DOHH2 (cell line): Measurements from ENCODE around the gene THAP4.
A peak's percentile ranks its signal among the peaks of the same experiment; 100 is the strongest.

Experiments used
- H3F3A ChIP-seq: fragments of 200-600 bp; sonication (generic), shearing (Covaris generic); 2 replicates; pipeline ENCODE4 v1.6.0; 2016; ENCODE audit warnings: antibody characterized with exemption, mild to moderate bottlenecking; ENCODE audit not compliant: control insufficient read depth, insufficient read depth
- H3K27ac ChIP-seq: fragments of 200-600 bp; sonication (generic); 2 replicates; pipeline ENCODE4 v1.5.1; 2014; ENCODE audit warnings: low read depth, mild to moderate bottlenecking, low read length, moderate library complexity
- H3K27me3 ChIP-seq: fragments of 200-600 bp; sonication (generic); 2 replicates; pipeline ENCODE4 v1.6.1; 2014; ENCODE audit warnings: mild to moderate bottlenecking, low read length, mixed read lengths; ENCODE audit not compliant: control insufficient read depth
- H3K36me3 ChIP-seq: fragments of 200-600 bp; sonication (generic); 2 replicates; pipeline ENCODE4 v1.6.1; 2014; ENCODE audit warnings: mild to moderate bottlenecking, low read length, moderate library complexity, mixed read lengths; ENCODE audit not compliant: control insufficient read depth
- H3K4me1 ChIP-seq: fragments of 200-600 bp; sonication (generic); 2 replicates; pipeline ENCODE4 v1.6.1; 2014; ENCODE audit warnings: mild to moderate bottlenecking, low read length, mixed read lengths; ENCODE audit not compliant: control insufficient read depth
- H3K4me2 ChIP-seq: fragments of 200-600 bp; sonication (generic); 2 replicates; pipeline ENCODE4 v1.6.0; 2014; ENCODE audit warnings: mild to moderate bottlenecking, low read length, moderate library complexity
- H3K4me3 ChIP-seq: fragments of 200-600 bp; sonication (generic); 2 replicates; pipeline ENCODE4 v1.5.1; 2014; ENCODE audit warnings: mild to moderate bottlenecking, low read length, mixed read lengths
- H3K79me2 ChIP-seq: fragments of 200-600 bp; sonication (generic); 2 replicates; pipeline ENCODE4 v1.6.1; 2014; ENCODE audit warnings: mild to moderate bottlenecking, low read length, mixed read lengths; ENCODE audit not compliant: control insufficient read depth
- H3K9me2 ChIP-seq: fragments of 200-600 bp; sonication (generic); replicated peaks from 2 replicates; pipeline ENCODE4 v1.6.1; 2014; ENCODE audit warnings: mild to moderate bottlenecking, low read length, mixed read lengths; ENCODE audit not compliant: control insufficient read depth
- H3K9me3 ChIP-seq: fragments of 200-600 bp; sonication (generic); 2 replicates; pipeline ENCODE4 v1.6.1; 2014; ENCODE audit warnings: antibody characterized with exemption, low read length, mixed read lengths; ENCODE audit not compliant: control insufficient read depth, insufficient read depth
- H4K20me1 ChIP-seq: fragments of 200-600 bp; sonication (generic); 2 replicates; pipeline ENCODE4 v1.6.0; 2014; ENCODE audit warnings: low read depth, mild to moderate bottlenecking, antibody characterized with exemption, low read length, moderate library complexity; ENCODE audit not compliant: control insufficient read depth, insufficient read depth
- EZH2phosphoT487 ChIP-seq: fragments of 200-600 bp; sonication (generic); IDR thresholded peaks from 2 replicates; pipeline ENCODE4 v1.6.1; 2017; ENCODE audit warnings: borderline replicate concordance, mild to moderate bottlenecking, antibody characterized with exemption, low read length, moderate library complexity, mixed read lengths
- TF ChIP-seq, protein P1 (sequence below): fragments of 200-600 bp; sonication (generic); IDR thresholded peaks from one replicate; pipeline ENCODE4 v1.5.1; 2014; ENCODE audit warnings: antibody characterized with exemption, mild to moderate bottlenecking, low read depth, low read length; ENCODE audit not compliant: poor library complexity, severe bottlenecking

Gene THAP4

DNA sequence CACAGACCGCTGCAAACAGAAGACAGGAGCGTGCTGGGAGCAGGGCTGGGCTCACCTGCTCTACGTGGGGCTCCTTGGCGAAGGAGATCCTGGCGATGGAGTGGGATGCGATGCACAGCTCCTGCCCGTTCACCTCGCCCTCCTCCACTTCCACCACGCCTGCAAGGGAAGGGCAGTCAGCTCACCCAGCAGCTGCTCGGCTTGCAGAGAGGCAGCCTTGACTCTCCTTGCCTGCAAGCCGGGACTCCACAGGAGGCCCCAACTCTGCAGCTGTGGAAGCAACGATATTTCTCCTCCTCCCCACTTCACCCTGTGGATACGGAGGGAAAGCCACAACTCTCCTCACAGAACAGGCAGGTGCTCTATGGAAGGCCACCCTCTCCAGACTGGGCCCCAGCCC lies 35.1 kb downstream of the THAP4 start:
- Histone ChIP-seq H3F3A (peaks cover 4% of the 10 kb centered on the region; the same call in 1 of the 2 replicates), H3K79me2 (no peaks in the 10 kb centered on the region), H3K4me1 (no peaks in the 10 kb centered on the region), H3K4me2 (no peak overlapping the region), H4K20me1 (no peaks in the 10 kb centered on the region), H3K9me3 (no peaks in the 10 kb centered on the region), H3K36me3 (peaks cover 45% of the 10 kb centered on the region), H3K27ac (no peak overlapping the region), H3K9me2 (no peaks in the 10 kb centered on the region), H3K27me3 (no peaks in the 10 kb centered on the region), H3K4me3 (no peak overlapping the region)
- no peak for TF ChIP-seq EZH2phosphoT487
- TF ChIP-seq, protein P1, sequence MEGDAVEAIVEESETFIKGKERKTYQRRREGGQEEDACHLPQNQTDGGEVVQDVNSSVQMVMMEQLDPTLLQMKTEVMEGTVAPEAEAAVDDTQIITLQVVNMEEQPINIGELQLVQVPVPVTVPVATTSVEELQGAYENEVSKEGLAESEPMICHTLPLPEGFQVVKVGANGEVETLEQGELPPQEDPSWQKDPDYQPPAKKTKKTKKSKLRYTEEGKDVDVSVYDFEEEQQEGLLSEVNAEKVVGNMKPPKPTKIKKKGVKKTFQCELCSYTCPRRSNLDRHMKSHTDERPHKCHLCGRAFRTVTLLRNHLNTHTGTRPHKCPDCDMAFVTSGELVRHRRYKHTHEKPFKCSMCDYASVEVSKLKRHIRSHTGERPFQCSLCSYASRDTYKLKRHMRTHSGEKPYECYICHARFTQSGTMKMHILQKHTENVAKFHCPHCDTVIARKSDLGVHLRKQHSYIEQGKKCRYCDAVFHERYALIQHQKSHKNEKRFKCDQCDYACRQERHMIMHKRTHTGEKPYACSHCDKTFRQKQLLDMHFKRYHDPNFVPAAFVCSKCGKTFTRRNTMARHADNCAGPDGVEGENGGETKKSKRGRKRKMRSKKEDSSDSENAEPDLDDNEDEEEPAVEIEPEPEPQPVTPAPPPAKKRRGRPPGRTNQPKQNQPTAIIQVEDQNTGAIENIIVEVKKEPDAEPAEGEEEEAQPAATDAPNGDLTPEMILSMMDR, result no peak

DNA sequence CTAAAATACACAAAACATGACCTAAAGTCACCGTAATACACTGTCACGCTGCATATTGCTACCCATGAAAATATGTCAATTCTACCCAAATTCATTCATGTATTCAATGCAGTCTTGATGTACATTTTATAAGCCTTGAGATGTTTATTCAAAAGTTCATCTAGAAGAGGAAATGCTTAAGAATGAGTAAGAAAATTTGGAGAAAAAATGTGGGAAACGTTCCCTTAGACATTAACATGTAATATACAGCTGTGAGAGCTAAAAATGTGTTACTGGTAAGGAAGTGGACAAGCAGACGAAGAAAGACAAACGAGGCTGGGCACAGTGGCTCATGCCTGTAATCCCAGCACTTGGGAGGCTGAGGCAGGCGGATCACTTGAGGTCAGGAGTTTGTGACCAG lies 37.3 kb downstream of the THAP4 start:
- Histone ChIP-seq H3K36me3 (peaks cover 35% of the 10 kb centered on the region), H3F3A (peaks cover 4% of the 10 kb centered on the region; the same call in 1 of the 2 replicates), H3K4me1 (no peaks in the 10 kb centered on the region), H3K9me3 (no peaks in the 10 kb centered on the region), H3K27ac (no peak overlapping the region), H4K20me1 (no peaks in the 10 kb centered on the region), H3K79me2 (no peaks in the 10 kb centered on the region), H3K4me3 (no peak overlapping the region), H3K9me2 (no peaks in the 10 kb centered on the region), H3K27me3 (no peaks in the 10 kb centered on the region), H3K4me2 (no peak overlapping the region)
- TF ChIP-seq, protein P1, result no peak
- no peak for TF ChIP-seq EZH2phosphoT487

DNA sequence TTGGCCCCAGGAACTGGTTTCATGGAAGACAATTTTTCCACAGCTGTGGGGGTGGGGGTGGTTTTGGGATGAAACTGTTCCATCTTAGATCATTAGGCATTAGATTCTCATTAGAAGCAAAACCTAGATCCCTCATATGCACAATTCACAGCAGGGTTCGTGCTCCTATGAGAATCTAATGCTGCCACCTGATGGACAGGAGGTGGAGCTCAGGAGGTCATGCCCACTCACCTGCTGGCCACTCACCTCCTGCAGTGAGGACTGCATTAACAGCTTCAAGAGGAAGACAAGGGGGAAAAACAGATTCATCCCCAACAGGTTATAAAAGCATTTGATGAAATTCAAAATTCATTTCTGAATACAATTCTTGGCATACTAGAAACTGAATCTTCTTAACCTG lies 38.5 kb downstream of the THAP4 start:
- H3K4me1 ChIP-seq, result no peaks in the 10 kb centered on the region
- H3K9me2 ChIP-seq, result no peaks in the 10 kb centered on the region
- no peaks in the 10 kb centered on the region for H4K20me1 ChIP-seq
- H3K27me3 ChIP-seq, result no peaks in the 10 kb centered on the region
- H3K4me3 ChIP-seq, result no peak overlapping the region
- no peak overlapping the region for H3K27ac ChIP-seq
- no peaks in the 10 kb centered on the region for H3K9me3 ChIP-seq
- H3K4me2 ChIP-seq, result no peak overlapping the region
- no peaks in the 10 kb centered on the region for H3K79me2 ChIP-seq
- TF ChIP-seq, protein P1, result peak; percentile 18
- no peak for TF ChIP-seq EZH2phosphoT487
- H3F3A ChIP-seq, result peaks cover 4% of the 10 kb centered on the region; the same call in 1 of the 2 replicates
- H3K36me3 ChIP-seq, result peaks cover 36% of the 10 kb centered on the region
